AG04449 (cell line): ENCODE measurements around the gene STEAP2.

Experiments
- CTCF ChIA-PET: fragments of 350-600 bp; formaldehyde crosslinking; extraction: SDS; loops from one replicate; lab custom pipeline; 2021; ENCODE audit warnings: antibody characterized with exemption; lab: Yijun Ruan, JAX
- POLR2A ChIA-PET: fragments of 400-600, 350-600 bp; formaldehyde crosslinking; extraction: SDS; loops from one replicate; lab custom pipeline; 2020; ENCODE audit warnings: antibody characterized with exemption, inconsistent platforms; lab: Yijun Ruan, JAX
- DNase-seq: peaks from one replicate; pipeline ENCODE4 v3.0.0-alpha.2; 2010; ENCODE audit warnings: low read depth, low spot score
- H3K4me3 ChIP-seq: 2 replicates; pipeline ENCODE4 v1.5.1; 2011; ENCODE audit warnings: low read depth, mild to moderate bottlenecking, control low read depth, low read length
- TF ChIP-seq, protein P1 (sequence below): IDR thresholded peaks from one replicate; pipeline ENCODE4 v1.5.1; 2011; ENCODE audit warnings: mild to moderate bottlenecking, moderate library complexity, low read length, control low read depth, inconsistent platforms; ENCODE audit not compliant: insufficient read depth; ENCODE audit errors: missing control alignments

Gene STEAP2

DNA sequence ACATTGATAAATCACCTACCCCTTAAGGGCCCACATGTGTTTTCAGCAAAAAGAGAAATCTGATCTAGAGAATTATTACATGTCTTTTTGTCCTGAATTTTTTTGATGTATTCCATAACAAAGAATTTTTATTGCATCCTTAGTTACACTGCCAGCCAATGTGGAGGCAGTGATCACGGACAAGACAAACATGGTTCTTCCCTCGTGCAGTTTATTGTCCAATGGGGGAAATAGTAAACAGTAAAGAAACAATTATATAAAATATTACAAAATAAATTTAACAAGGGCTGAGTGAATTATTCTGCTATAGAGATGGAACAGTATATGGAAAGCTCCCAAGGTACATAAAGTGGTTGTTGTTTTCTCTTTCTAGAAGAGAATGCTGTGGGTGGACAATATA is 2.0 kb downstream of the STEAP2 start:
- no peak for DNase-seq
- no peak overlapping the region for H3K4me3 ChIP-seq
- CTCF ChIA-PET: interaction anchor here (0.7 to 1.9 kb wide), 2 partner anchors 25 to 27 kb away, joined by 3 to 5 read pairs; no protein-coding TSS in a partner anchor
- TF ChIP-seq, protein P1, sequence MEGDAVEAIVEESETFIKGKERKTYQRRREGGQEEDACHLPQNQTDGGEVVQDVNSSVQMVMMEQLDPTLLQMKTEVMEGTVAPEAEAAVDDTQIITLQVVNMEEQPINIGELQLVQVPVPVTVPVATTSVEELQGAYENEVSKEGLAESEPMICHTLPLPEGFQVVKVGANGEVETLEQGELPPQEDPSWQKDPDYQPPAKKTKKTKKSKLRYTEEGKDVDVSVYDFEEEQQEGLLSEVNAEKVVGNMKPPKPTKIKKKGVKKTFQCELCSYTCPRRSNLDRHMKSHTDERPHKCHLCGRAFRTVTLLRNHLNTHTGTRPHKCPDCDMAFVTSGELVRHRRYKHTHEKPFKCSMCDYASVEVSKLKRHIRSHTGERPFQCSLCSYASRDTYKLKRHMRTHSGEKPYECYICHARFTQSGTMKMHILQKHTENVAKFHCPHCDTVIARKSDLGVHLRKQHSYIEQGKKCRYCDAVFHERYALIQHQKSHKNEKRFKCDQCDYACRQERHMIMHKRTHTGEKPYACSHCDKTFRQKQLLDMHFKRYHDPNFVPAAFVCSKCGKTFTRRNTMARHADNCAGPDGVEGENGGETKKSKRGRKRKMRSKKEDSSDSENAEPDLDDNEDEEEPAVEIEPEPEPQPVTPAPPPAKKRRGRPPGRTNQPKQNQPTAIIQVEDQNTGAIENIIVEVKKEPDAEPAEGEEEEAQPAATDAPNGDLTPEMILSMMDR: no peak
- POLR2A ChIA-PET: no interaction called here

DNA sequence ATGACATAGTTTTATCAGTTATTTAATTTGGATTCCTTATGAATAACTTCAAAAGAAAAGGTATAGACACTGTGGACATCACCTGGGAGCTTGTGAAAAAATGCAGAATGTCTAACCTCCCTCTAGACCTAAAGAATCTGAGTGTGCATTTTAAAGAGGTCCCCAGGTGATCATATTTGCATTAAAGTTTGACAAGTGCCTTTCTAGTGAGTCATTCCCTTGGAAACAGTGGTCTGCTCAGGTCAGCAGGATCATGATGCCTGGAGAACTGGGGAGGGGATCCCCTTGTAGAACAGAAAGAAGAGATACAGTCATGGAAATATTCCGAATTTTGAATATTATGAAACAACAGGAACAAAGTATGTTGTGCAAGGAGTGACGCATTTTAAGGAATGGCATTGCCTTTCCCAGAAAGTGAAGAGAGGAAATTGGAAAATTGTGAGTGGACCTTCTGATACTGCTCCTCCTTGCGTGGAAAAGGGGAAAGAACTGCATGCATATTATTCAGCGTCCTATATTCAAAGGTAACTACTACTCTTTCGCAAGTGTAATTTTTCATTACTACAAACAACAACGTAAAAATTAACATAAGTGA is 4.6 kb downstream of the STEAP2 start:
- no peak overlapping the region for H3K4me3 ChIP-seq
- CTCF ChIA-PET: interaction anchor here (1.6 kb wide), 1 partner anchor 51 kb away, joined by 3 read pairs; no protein-coding TSS in a partner anchor
- DNase-seq: no peak
- POLR2A ChIA-PET: no interaction called here
- TF ChIP-seq, protein P1: no peak

DNA sequence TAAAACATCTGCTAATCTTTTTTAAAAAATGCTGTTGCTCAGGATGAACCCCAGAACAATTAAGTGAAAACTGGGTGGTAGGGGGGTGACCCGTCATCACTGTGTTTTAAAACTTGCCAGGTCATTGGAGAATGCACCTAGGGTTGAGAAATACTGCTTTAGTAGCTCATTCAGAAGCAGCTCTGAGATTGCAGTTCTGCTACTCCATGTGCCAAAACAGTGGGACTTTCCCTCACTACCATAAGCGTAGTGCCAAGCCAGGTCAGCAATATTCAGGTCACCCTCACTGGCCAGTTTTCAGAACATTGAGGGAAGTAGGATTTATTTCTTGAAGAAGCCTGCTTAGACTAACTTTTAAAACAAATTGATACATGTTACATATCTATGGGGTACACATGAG is 5.2 kb downstream of the STEAP2 start:
- ChIA-PET POLR2A (no interaction called here), CTCF (no interaction called here)
- no peak overlapping the region for H3K4me3 ChIP-seq
- no peak for DNase-seq
- TF ChIP-seq, protein P1: no peak

DNA sequence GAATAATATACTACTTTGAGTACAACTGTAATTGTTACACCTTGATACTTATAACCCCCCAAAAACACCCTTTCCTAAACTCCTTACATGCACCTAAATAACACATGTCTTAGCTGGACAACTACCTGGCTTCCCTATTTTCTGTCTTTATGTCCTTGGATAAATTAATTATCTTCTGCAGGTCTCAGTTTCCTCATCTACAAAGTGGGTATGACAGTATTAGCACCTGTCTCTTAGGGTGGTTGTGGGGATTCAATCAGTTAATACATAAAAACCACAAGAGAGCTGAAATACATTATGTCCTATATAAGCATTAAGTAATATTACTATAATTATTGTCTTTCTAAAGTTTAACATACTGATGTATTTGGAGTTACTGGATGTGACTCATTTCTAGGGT is 10.8 kb downstream of the STEAP2 start:
- no peak overlapping the region for H3K4me3 ChIP-seq
- TF ChIP-seq, protein P1: no peak
- CTCF ChIA-PET: interaction anchor here (1.2 kb wide), 1 partner anchor 11 kb away, joined by 4 read pairs; the partner anchor contains the start of gene STEAP2
- DNase-seq: no peak
- POLR2A ChIA-PET: no interaction called here

DNA sequence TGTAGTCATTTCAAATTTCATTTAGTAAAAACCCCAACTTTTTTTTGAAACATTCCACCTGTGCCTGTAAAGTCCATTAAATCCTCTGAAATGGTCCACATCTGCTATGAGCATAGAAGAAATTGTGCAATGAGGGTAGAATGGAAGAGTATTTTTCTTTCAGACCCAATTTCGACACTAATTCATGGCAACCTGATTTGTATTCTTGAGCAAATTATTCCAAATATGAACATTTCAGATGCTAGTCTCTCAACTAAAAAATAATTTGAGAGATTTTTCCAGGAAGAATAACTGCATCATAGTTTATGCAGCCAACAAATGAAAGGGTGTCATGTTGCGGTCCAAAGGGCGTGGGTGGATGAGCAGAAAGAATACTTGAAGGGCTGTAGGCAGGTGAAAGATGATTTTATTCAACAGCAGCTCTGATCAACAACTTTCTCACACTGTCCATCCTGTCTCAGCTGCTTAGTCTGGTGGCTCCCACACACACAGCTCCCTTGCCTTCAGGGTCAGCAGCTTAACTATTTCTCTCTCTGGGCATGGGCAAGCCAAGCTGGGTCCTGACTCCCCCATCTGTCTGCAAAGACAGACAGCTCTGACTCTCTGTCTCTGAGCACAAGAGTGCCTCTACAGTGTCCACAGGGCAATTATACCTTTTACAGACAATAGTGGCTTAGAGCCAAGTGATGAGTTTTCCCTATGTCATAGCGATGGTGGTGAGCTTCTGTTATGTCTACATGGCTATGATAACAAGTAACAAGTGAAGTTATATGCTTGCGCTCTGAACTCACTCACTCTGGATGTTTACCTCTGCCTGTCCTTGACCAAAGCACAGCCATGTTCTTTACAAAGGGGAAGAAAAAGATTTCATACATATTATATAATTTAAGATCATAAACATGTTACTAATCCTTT is 11.5 kb downstream of the STEAP2 start:
- ChIA-PET CTCF (interaction anchor here (1.1 to 1.2 kb wide), 2 partner anchors 11 to 12 kb away, joined by 4 to 5 read pairs; partner anchors contain the start of gene STEAP2), POLR2A (interaction anchor here (1.6 kb wide), 1 partner anchor 11 kb away, joined by 3 read pairs; the partner anchor contains the start of gene STEAP2)
- no peak for DNase-seq
- H3K4me3 ChIP-seq: no peak overlapping the region
- TF ChIP-seq, protein P1: no peak
